Ectodermal cell (in vitro differentiated cells): ENCODE results near the gene MAP7D2.
A peak's percentile ranks its signal among the peaks of the same experiment; 100 is the strongest.

Experiments
- H3K27ac ChIP-seq: 2 replicates; pipeline ENCODE4 v1.7.0; 2013; ENCODE audit warnings: mild to moderate bottlenecking, low read depth, low read length; ENCODE audit not compliant: insufficient read depth, poor library complexity, severe bottlenecking
- H3K27me3 ChIP-seq: 2 replicates; pipeline ENCODE4 v1.7.0; 2013; ENCODE audit warnings: mild to moderate bottlenecking, low read length; ENCODE audit not compliant: insufficient read depth, control insufficient read depth, poor library complexity, severe bottlenecking
- H3K36me3 ChIP-seq: one replicate; pipeline ENCODE4 v1.7.0; 2013; ENCODE audit warnings: low read length; ENCODE audit not compliant: control insufficient read depth, insufficient read depth
- H3K4me1 ChIP-seq: one replicate; pipeline ENCODE4 v1.7.0; 2013; ENCODE audit warnings: low read length; ENCODE audit not compliant: control insufficient read depth, insufficient read depth
- H3K4me3 ChIP-seq: 2 replicates; pipeline ENCODE4 v1.7.0; 2013; ENCODE audit warnings: low read depth, low read length, control low read depth; ENCODE audit not compliant: insufficient read depth
- H3K9me3 ChIP-seq: 2 replicates; pipeline ENCODE4 v1.7.0; 2013; ENCODE audit warnings: mild to moderate bottlenecking, low read length, moderate library complexity; ENCODE audit not compliant: control insufficient read depth
- WGBS, 2 experiments: methylation state at CpG; one replicate each; pipeline ENCODE4 v1.1.7; 2013; ENCODE audit warnings: missing lambda C conversion rate in 2 of 2; 5-methylcytosine and 5-hydroxymethylcytosine counted together

MAP7D2 gene

GRCh38 chrX:20116087-20116576 is 575 bp downstream of the MAP7D2 start:
- H3K4me3 ChIP-seq, result peak overlapping the region; percentile 22
- H3K36me3 ChIP-seq, result no peaks in the 10 kb centered on the region
- H3K27me3 ChIP-seq, result peaks cover 33% of the 10 kb centered on the region
- no peak overlapping the region for H3K27ac ChIP-seq
- H3K4me1 ChIP-seq, result no peaks in the 10 kb centered on the region
- 2 to 3% methylated on average over 47 of the region's 47 CpGs for WGBS, 2 experiments
- H3K9me3 ChIP-seq, result no peaks in the 10 kb centered on the region

GRCh38 chrX:20112022-20112774 is 4.5 kb downstream of the MAP7D2 start:
- Histone ChIP-seq H3K9me3 (no peaks in the 10 kb centered on the region), H3K4me1 (no peaks in the 10 kb centered on the region), H3K27ac (no peak overlapping the region), H3K36me3 (no peaks in the 10 kb centered on the region), H3K27me3 (peaks cover 26% of the 10 kb centered on the region), H3K4me3 (no peak overlapping the region)
- 84 to 87% methylated on average over 14 of the region's 14 CpGs for WGBS, 2 experiments

DNA sequence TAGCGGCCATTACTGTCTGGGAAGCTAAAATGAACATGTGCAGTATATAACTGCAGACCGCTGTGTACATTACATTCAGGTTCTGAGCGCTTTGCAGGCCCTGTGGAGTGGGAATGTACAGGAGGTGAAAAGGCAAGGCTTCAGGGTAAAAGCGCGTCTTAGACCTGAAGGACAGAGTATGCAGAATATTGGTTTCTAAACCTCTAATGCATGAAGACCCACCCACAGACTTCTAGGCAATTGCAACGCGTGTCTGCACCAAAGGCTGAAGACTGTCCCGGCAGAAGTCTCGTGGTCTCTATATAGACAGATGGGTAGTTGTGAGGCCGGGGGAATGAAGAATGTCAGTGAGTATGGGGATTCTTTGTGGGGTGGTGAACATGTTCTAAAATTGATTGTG is 5.4 kb downstream of the MAP7D2 start:
- H3K27me3 ChIP-seq, result peaks cover 16% of the 10 kb centered on the region
- WGBS, 2 experiments, result 95 to 98% methylated on average over 10 of the region's 10 CpGs
- H3K9me3 ChIP-seq, result no peaks in the 10 kb centered on the region
- H3K4me3 ChIP-seq, result no peak overlapping the region
- no peak overlapping the region for H3K27ac ChIP-seq
- no peaks in the 10 kb centered on the region for H3K36me3 ChIP-seq
- H3K4me1 ChIP-seq, result no peaks in the 10 kb centered on the region

GRCh38 chrX:20101934-20102581 is 14.6 kb downstream of the MAP7D2 start:
- H3K4me1 ChIP-seq, result no peaks in the 10 kb centered on the region
- H3K9me3 ChIP-seq, result no peaks in the 10 kb centered on the region
- no peaks in the 10 kb centered on the region for H3K27me3 ChIP-seq

DNA sequence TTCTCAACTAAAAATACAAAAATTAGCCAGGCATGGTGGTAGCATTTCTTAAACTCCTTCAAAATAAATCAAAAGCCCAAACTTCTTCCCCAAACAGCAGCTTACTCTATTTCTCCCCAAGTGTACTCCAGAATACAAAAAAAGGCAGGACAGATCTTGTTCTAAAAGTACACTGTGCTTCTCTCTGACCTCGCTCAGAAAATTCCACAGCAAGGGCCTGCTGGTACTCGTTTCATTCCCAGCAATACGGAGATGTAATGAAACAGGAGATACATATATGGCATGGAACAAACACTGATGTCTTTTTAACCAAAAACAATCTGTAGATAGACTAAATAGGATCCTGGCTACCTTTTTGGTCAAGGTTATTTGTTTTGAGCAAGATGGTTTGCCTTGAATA is 25.2 kb downstream of the MAP7D2 start:
- no peaks in the 10 kb centered on the region for H3K36me3 ChIP-seq
- H3K27ac ChIP-seq, result no peak overlapping the region
- no peaks in the 10 kb centered on the region for H3K27me3 ChIP-seq
- WGBS, 2 experiments, result 95 to 100% methylated on average over 1 to 3 of the region's 3 CpGs
- H3K9me3 ChIP-seq, result no peaks in the 10 kb centered on the region
- no peak overlapping the region for H3K4me3 ChIP-seq
- no peaks in the 10 kb centered on the region for H3K4me1 ChIP-seq

More at GRCh38 chrX:20101934-20102581, 14.6 kb downstream of the MAP7D2 start:
- H3K27ac ChIP-seq, result no peak overlapping the region
- H3K36me3 ChIP-seq, result no peaks in the 10 kb centered on the region
- H3K4me3 ChIP-seq, result no peak overlapping the region
- 94 to 100% methylated on average over 2 of the region's 2 CpGs for WGBS, 2 experiments

DNA sequence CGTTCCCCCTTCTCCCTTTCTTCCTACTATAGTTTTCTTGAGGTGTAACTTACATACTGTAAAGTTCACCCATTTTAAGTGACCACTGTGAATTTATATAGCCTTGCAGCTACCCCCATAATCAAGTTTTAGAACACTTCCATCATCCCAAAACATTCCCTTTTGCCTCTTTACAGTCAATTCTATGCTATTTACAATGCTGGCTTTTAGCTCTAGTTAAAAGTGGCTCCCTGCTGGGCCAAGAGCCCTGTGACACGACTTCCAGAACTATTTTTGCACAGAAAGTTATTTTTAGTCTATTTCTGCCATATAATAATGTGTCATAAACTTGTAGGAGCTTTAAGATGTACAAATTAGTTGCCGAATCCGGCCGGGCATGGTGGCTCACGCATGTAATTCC is 26.9 kb downstream of the MAP7D2 start:
- H3K36me3 ChIP-seq, result no peaks in the 10 kb centered on the region
- no peaks in the 10 kb centered on the region for H3K4me1 ChIP-seq
- H3K4me3 ChIP-seq, result no peak overlapping the region
- 79 to 81% methylated on average over 4 to 6 of the region's 6 CpGs for WGBS, 2 experiments
- H3K27ac ChIP-seq, result no peak overlapping the region
- H3K9me3 ChIP-seq, result no peaks in the 10 kb centered on the region
- no peaks in the 10 kb centered on the region for H3K27me3 ChIP-seq

DNA sequence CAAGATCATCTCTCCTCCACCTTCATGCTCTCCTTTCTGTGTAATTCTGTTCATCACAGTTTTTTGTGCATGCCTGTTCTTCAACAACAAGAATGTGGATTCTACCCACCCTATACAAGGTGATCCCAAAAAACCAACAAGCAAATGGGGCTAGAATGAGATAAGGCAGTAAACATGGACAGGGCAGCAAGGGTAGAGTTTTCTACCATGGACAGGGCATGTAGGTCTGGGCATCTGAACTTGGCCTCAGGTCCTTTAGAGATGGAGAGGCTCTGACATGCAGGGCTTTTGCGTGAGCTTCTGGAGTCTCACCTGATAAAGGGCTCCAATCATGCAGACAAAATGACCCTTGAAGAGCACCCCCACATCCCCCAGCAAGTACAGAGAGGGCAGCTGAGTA is 36.4 kb downstream of the MAP7D2 start:
- H3K36me3 ChIP-seq, result no peaks in the 10 kb centered on the region
- H3K4me1 ChIP-seq, result no peaks in the 10 kb centered on the region
- no peak overlapping the region for H3K27ac ChIP-seq
- WGBS, 2 experiments, result 75 to 95% methylated on average over 1 of the region's 1 CpG
- no peaks in the 10 kb centered on the region for H3K9me3 ChIP-seq
- H3K4me3 ChIP-seq, result no peak overlapping the region
- H3K27me3 ChIP-seq, result no peaks in the 10 kb centered on the region

- Histone ChIP-seq H3K27ac (no peak overlapping the region), H3K9me3 (no peaks in the 10 kb centered on the region), H3K4me3 (no peak overlapping the region), H3K36me3 (no peaks in the 10 kb centered on the region), H3K27me3 (no peaks in the 10 kb centered on the region), H3K4me1 (no peaks in the 10 kb centered on the region)
- WGBS, 2 experiments, result 81 to 86% methylated on average over 3 of the region's 3 CpGs
Observed at GRCh38 chrX:20071511-20072079, 45.1 kb downstream of the MAP7D2 start.

DNA sequence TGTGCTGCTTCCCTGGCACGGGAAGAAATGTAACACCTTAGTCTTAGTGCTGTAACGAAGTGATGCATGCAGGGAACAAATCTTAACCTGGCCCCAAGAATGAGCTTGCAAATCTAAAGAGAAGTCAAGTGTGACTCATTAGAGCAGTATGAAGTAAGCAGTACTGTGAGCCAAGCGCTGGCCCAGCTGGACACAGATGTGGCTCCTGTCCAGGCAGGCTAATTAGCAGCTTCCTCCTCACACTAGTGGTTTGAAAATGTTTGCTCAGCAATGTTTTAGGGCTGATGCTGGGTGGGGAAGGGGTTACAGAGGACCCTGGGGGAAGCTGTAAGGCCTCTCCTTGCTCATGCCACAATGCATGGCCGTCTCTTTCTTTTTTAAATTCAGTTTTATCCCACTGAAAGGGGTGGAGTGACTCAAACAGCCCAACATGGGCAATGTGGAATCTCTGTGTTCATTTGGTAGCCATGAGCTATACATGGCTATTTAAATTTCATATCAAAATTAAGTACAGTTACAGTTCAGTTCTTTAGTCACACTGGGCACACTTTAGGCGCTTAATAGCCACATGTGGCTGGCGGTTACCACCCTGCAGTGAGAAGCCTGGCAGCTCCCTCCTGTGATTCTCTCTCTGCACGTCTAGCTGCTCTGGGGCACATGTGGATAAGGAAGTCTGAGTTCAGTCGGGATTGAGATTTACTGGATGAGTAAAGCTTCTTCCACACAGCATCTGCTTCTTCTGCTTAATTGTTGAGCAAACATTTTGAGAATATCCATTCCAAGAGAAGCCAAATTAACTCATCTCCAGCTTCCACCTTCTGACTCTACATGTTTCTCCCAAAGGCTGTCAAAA is 48.8 kb downstream of the MAP7D2 start:
- Histone ChIP-seq H3K27me3 (no peaks in the 10 kb centered on the region), H3K9me3 (no peaks in the 10 kb centered on the region), H3K36me3 (no peaks in the 10 kb centered on the region), H3K27ac (no peak overlapping the region), H3K4me1 (no peaks in the 10 kb centered on the region), H3K4me3 (no peak overlapping the region)
- 62 to 70% methylated on average over 6 to 8 of the region's 8 CpGs for WGBS, 2 experiments
